NOMO-1 (cell line): ENCODE measurements around the gene PDLIM7.
A peak's percentile ranks its signal among the peaks of the same experiment; 100 is the strongest.

Source experiments
- DNase-seq, 2 experiments: peaks; one replicate each; lab custom pipeline; 2025; ENCODE audit not compliant: unreplicated experiment in 2 of 2; lab: John Stamatoyannopoulos, UW

Gene PDLIM7

GRCh38 chr5:177508221-177508611 is 10.8 kb upstream of the PDLIM7 start:
- DNase-seq: no peak

- DNase-seq: peak; percentile 25 to 55
Measured at GRCh38 chr5:177507596-177508220, 10.3 kb upstream of the PDLIM7 start.

- peak in 1 of 2 experiments; percentile 16 for DNase-seq
Measured at GRCh38 chr5:177507165-177507564, 9.8 kb upstream of the PDLIM7 start.

DNA sequence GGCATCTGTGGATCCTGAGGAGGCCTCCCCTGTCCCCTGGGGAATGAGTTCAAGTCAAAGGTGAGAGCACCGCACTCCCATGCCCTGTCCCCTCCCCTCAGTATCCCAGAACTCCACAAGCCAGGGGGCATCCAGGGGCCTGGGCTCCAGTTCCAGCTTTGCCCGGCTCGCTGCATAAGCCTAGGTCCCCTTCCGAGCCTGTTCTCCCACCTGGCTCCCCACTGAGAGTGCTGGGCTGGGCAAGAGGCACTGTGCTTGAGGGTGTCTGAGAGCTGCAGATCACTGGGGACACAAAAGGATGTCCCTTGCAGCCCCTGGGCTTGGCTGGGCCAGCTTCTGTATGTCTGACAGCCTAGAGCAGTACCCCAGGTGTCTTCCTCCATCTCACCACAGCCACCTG is 7.7 kb upstream of the PDLIM7 start:
- no peak for DNase-seq

GRCh38 chr5:177504086-177505056 is 7.0 kb upstream of the PDLIM7 start:
- DNase-seq: no peak

DNA sequence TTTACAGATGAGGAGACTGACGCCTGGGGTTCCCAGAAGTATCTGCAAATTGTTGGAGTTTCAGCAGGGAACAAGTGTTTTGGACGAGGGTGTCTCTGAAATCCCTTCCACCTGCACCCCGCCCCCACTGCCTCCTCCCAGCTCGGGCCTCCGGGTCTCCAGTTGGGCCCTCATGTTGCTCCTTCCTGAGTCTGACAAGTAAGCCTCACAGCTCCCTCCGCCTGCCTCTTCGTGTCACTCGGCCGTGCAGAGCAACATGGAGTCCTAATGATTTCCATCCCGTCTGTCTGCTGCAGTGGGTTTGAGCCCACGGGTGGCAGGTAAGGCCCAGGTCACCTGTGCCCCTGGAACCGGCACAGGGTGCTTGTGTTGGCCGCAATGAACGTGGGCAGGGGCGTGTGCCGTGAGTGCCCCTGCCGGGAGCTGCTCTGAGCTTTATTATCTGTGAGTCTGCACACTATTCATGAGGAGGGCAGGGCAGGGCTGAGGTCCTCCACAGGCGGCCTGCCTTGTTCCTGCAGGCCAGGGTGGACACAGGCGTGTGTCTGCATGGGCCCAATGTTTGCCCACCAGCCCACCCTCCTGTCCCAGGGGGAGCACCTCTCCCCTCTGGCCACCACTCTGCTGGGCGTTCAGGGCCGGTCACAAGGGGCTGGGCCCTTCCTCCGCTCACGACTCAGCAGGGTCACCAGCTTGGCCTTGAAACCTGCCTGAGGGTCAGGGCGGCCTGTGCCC is 6.1 kb upstream of the PDLIM7 start:
- no peak for DNase-seq

- no peak for DNase-seq
Measured at GRCh38 chr5:177502886-177503285, 5.5 kb upstream of the PDLIM7 start.

DNA sequence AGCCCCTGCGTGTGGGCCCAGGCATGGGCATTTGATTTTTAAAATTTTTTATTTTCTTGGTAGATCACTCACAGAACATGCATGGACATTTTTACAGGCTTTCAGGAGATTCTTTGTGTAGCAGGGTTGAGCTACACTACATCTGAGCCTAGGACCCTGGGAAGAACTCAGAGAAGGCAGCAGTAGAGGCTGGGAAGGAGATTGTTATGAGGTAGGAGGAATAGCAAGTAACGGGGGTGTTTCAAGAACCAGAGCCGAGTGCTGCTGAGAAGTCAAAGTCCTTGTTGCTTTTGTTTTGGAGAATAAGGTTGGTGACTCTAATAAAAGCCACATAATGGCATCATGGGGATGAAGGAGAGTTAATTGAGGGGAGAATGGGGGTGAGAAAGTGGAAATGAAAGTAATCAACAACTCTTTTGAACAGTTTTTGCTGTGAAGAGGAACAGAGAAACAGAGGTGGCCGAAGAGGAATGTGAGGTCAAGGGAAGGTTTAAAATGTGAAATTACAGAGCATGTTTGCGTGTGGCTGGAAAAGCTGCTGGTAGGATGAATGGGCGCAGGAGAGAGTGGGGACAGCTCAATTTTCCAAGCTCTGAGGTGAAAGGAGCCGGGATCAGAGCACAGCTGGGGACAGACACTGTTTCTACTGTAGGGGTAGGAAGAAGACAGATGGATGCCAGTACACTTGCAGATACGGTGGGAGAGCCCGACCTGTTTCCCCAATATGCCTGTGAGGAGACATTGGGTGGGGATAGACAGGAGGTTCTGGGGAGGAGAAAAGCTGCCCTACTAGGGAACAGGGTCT is 4.7 kb upstream of the PDLIM7 start:
- DNase-seq: peak; percentile 71 to 83

GRCh38 chr5:177500685-177501522 is 3.5 kb upstream of the PDLIM7 start:
- DNase-seq: peak; percentile 54 to 61

GRCh38 chr5:177499842-177500241 is 2.4 kb upstream of the PDLIM7 start:
- no peak for DNase-seq

- no peak for DNase-seq
Measured at GRCh38 chr5:177498013-177498787, 796 bp upstream of the PDLIM7 start.

DNA sequence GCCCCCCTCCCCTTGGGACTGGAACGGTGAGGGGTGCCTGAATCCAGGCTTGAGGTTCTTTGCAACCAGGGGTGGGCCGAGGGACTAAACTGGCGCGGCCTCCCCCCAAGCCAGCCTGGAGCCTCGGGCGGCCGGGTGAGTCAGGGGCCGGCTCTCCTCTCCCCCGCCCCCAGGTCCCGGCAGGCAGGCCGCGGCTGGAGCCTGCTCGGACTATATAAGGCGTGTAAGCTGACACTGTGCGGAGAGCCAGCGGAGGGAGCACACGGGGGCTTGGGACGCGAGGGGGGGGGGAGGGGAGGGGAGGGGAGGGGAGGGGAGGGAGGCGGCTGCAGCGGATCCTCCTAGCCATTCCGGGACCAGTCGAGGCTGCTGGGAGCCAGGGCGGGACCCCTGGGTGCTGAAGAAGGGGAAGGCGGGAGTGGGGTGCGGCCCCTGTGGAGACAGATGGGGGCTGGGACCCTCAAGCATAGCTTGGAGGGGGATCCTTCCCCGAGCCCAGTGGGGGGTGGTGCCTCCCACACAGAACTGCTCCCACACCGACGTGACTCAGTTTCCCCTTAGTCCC is 595 bp downstream of the PDLIM7 start:
- DNase-seq: no peak

GRCh38 chr5:177496070-177496726 is 1.2 kb downstream of the PDLIM7 start:
- no peak for DNase-seq

DNA sequence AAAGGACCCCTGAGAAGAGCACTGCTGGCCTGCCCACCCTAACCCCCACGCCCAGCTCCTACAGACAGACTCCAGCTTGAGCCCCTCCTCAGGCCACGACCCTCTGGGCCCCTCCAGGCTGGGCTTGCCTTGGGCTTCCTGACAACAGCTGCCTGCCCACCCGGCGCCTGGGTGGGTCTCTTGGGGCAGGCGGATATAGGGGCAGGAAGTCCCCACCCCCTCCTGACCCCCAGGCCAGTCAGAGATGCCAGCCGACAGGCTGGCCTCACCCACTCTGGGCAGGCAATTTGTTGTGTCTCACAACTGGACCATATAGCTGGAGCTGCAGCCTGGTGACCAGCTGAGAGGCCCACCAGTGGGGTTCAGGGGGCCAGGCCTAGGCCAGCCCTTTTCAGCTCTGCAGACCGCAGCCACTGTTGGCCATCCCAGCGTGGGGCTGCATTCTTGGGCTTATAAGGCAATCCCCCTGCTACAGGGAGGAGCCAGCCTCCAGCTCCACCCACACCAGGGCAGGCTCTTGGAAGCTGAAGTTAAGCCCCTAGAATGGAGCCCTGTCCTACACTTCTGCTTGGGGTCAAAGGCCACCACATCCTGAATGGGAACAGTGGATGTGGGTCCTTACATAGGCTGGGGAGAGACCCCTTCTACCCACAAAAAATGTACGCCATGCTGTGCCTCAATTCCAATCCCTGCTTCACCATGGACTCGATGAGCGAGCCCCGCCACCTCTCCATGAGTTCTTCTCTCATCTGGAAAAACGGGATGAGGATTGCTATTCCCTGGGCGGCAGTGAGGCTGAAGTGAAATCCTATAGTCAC is 2.0 kb downstream of the PDLIM7 start:
- DNase-seq: peak; percentile 15 to 55

DNA sequence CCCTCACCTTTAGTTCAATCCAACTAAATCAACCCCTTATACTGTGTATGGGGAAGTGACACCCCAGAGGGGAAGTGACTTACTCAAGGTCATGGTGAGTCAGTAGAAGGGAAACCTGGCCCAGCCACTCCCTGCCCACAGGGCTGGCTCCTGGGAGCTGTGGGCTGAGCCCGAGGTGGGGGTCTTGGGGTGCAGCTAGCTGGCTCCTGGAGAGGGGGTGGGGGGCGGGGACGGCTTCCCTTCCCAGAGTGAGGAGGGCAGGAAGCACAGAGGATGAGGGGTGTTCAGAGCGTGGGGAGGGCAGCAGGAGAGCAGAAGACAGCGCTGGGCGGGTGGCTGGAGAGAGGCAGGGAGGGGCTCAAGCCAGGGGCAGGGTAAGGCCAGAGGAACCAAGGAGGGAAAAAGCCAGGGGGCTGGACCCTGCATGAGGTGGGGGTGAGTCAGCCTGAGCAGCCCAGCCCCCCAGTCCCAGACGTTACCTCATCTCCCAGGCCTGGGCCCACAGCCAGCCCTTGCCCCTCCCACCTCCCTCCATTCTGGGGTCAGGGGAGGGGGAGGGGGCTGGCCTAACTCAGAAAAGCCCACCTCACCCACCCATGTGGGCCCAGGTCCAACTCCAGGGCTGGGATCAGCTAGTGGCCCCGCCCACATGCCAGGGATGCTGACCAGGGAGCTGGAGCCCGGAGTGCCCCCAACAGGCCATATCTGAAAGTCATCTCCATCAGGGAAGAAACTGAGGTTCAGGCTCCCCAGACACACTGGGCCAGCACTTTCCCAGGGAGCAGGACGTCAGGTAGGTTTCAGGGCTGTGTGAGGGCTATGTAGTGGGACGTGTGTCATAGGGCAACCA is 2.8 kb downstream of the PDLIM7 start:
- DNase-seq: peak; percentile 86 to 87

GRCh38 chr5:177493795-177494345 is 3.5 kb downstream of the PDLIM7 start:
- DNase-seq: no peak
